A375 (cell line): ENCODE results near the gene MEPE. TPM values are rescaled to one million over a fixed set of nuclear protein-coding genes. Genes with fewer than 3 reads are reported as not detected.

ENCODE experiments used
- total RNA-seq: library from RNA; depleted of rRNA; stranded (reverse); fragments of >200 nt; shearing (Covaris generic); gene quantifications from 2 replicates; pipeline ENCODE4 v1.2.3, GENCODE V29; 2014; rRNA removed

Gene MEPE
- total RNA-seq = not detected in 2 replicates

GRCh38 chr4:87832669-87833068 is at the start of gene MEPE:
TSS of gene MEPE (plus strand) at chr4:87832969. CDS start at chr4:87834715, 1,746 bp downstream.

GRCh38 chr4:87799301-87800113 is 33.3 kb upstream of the MEPE start, which contains the start of gene IBSP:
TSS of gene IBSP (plus strand) at chr4:87799554. CDS start at chr4:87802362, 2,808 bp downstream.

Other genes starting within 250 kb of the MEPE start
- not detected in 2 replicates for gene DSPP, start 224.4 kb upstream of the MEPE start, total RNA-seq
- not detected in 2 replicates for gene DMP1, start 182.7 kb upstream of the MEPE start, total RNA-seq
- not detected in 2 replicates for gene IBSP, start 33.4 kb upstream of the MEPE start, total RNA-seq
- gene SPP1, start 142.7 kb downstream of the MEPE start, total RNA-seq = 3.7 and 4.3 TPM in 2 replicates
- gene PKD2, start 174.7 kb downstream of the MEPE start, total RNA-seq = 19.0 and 31.0 TPM in 2 replicates